CD4-positive, alpha-beta T cell treated with Interferon alpha-2 for 1 hour (primary cell): ENCODE measurements around the gene TPRN.

Experiments
- DNase-seq, 2 donors: peaks; one replicate each; pipeline ENCODE4 v3.0.0-alpha.2; 2020 to 2022

The TPRN gene

GRCh38 chr9:137224830-137225694, 24.5 kb upstream of the TPRN start, which contains the start of gene CYSRT1:
CYSRT1 (plus strand) TSS chr9:137225174; CDS start chr9:137225622, 448 bp downstream.
- DNase-seq = no peak

- peak; percentile 99 to 100 for DNase-seq
Measured at GRCh38 chr9:137223078-137223970, 22.8 kb upstream of the TPRN start.

GRCh38 chr9:137222190-137223077, 21.9 kb upstream of the TPRN start, which contains the start of gene RNF208:
RNF208 (minus strand) TSS chr9:137222240; CDS start chr9:137221212, 1,028 bp downstream.
- DNase-seq = no peak

GRCh38 chr9:137221506-137222111, 21.1 kb upstream of the TPRN start:
- DNase-seq = no peak

GRCh38 chr9:137221095-137221505, 20.6 kb upstream of the TPRN start:
- DNase-seq = no peak

- no peak for DNase-seq
Measured at GRCh38 chr9:137220317-137221094, 20.0 kb upstream of the TPRN start.

GRCh38 chr9:137219757-137220316, 19.3 kb upstream of the TPRN start:
- DNase-seq = no peak

GRCh38 chr9:137218754-137219271, 18.3 kb upstream of the TPRN start:
- no peak for DNase-seq

GRCh38 chr9:137218212-137218753, 17.7 kb upstream of the TPRN start:
- no peak for DNase-seq

- no peak for DNase-seq
Measured at GRCh38 chr9:137217276-137218211, 17.0 kb upstream of the TPRN start.

- no peak for DNase-seq
Measured at GRCh38 chr9:137216188-137216965, 15.8 kb upstream of the TPRN start.

- no peak for DNase-seq
Measured at GRCh38 chr9:137215196-137215986, 14.8 kb upstream of the TPRN start.

GRCh38 chr9:137214620-137215019, 14.1 kb upstream of the TPRN start:
- DNase-seq = no peak

GRCh38 chr9:137213160-137214060, 12.9 kb upstream of the TPRN start:
- no peak for DNase-seq

GRCh38 chr9:137212520-137212919, 12.0 kb upstream of the TPRN start:
- no peak for DNase-seq

- DNase-seq = no peak
Measured at GRCh38 chr9:137211532-137211931, 11.0 kb upstream of the TPRN start.
